Esophagus mucosa (tissue), 1 donor: ENCODE measurements around the gene JPH2. TPM values are rescaled to one million over a fixed set of nuclear protein-coding genes. Genes with fewer than 3 reads are reported as not detected.
"Not testable (repeated sequence)": the region's sequence is repeated elsewhere in the genome, so short reads cannot be mapped to it uniquely, and the experiment has no call there.

Experiments
- ATAC-seq: fragments of 200-7000 bp; cut with Tn5 transposase; one replicate; pipeline ENCODE4 v1.9.1; 2020
- total RNA-seq: library from RNA; stranded (reverse); gene quantifications from one replicate; pipeline ENCODE4 v1.2.4, GENCODE V29; 2023
- donor health status: DM: yes; HTN: yes; CAD: no.

Gene JPH2
- total RNA-seq, 1 donor from 2014 or later: 1.0 TPM

- no peak for ATAC-seq
Measured at GRCh38 chr20:44157061-44157460, 29.9 kb downstream of the JPH2 start.

GRCh38 chr20:44154521-44155001 lies 32.4 kb downstream of the JPH2 start:
- ATAC-seq: no peak

GRCh38 chr20:44153636-44154043 lies 33.3 kb downstream of the JPH2 start:
- ATAC-seq: no peak

DNA sequence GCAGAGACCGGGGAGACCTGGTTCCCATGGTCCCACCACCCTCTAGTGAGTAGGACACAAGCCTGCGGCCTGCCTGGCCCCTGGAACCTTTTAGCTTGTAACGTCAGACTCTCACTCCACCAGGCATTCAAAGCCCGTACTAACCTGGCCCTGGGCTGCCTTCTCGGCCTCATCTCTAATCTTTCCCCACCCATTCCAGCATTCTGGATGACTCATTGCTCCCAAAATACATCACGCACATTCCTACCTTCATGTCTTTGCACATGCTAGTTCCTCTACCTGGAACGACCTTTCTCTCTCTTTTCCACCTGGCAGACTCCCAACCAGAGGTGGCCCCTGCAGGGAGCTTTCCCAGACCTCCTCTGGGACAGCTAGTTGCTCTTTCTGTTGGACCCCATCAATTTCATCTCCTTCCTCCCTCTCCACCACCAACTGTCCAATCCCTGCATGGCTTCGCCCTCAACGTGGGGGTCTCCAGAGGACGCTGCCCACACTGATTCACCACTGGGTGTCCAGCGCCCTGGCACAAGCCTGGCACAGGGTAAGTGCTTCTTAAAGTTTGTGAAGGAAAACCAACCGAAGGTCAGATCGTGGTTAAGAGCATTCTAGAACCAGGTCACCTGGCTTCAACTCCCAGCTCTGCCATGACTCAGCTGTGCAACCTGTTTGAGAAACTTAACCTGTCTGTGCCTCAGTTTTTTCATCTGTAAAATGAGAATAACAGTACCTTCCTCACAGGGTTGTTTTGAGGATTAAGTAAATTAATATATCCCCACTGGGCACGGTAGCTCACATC lies 35.2 kb downstream of the JPH2 start:
- peak; percentile 88 for ATAC-seq

GRCh38 chr20:44146272-44146671 lies 40.7 kb downstream of the JPH2 start:
- no peak for ATAC-seq

DNA sequence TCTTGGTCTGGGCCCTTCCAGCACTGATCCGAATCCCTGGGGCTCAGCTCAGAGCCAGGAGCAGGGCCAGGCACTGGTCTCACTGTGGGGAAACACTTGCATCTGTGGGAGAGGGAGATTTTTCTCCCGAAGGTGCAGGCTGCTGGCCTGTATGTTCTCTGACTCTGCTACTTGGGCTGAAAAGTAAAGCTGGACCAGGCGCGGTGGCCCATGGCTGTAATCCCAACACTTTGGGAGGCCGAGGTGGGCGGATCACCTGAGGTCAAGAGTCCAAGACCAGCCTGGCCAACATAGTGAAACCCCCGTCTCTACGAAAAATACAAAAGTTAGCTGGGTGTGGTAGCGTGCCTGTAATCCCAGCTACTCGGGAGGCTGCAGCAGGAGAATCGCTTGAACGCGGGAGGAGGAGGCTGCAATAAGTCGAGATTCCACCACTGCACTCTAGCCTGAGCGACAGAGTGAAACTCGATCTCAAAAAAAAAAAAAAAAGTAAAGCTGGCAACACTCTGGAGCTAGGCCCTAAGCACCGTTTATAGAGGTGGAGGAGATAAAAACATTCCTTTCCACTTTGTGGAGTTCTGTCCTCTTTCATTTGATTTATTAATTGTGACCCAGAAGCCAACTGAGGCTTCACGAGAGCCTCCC lies 41.7 kb downstream of the JPH2 start:
- ATAC-seq: no peak

DNA sequence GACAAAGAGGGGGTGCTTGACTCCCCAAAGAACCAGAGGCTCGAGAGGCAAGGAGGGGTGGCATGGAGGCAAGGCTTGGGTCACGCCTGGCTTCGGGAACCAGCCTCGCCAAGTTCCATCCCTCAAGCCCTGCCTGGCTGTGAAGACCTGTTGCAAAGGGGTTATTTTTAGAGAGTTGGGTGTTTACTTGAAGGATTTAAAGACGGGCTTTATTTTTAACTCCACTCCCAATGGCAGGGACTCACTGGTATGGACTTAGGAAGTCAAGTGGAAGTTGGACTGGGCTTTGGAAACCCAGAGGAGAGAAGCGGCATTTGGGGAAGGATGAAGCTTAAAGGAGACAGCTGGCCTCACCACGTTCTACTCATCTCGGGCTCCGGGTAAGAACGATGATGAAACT lies 43.1 kb downstream of the JPH2 start:
- ATAC-seq: no peak

GRCh38 chr20:44142413-44142812 lies 44.6 kb downstream of the JPH2 start:
- ATAC-seq: no peak

DNA sequence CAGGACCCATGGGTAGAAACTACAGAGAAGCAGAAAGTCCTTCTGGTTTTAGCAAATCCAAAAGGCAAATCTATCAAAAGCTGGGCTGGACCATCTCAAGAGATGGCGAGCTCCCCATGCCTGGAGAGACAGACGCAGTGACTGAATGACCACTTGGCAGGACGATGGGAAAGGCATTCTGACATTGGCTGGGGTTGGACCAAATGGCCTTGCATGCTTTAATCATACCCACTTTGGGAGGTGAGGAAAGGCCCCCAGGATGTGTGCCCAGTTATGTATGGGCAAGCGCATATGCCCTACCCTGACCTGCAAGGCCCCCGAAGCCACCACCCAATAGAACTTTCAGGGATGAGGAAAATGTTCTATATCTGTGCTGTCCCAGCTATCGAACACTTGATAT lies 45.1 kb downstream of the JPH2 start:
- ATAC-seq: no peak

GRCh38 chr20:44138867-44139266 lies 48.1 kb downstream of the JPH2 start:
- no peak for ATAC-seq

GRCh38 chr20:44137266-44137801 lies 49.7 kb downstream of the JPH2 start:
- peak; percentile 64 for ATAC-seq

- ATAC-seq: no peak
Measured at GRCh38 chr20:44136579-44137265, 50.3 kb downstream of the JPH2 start.

DNA sequence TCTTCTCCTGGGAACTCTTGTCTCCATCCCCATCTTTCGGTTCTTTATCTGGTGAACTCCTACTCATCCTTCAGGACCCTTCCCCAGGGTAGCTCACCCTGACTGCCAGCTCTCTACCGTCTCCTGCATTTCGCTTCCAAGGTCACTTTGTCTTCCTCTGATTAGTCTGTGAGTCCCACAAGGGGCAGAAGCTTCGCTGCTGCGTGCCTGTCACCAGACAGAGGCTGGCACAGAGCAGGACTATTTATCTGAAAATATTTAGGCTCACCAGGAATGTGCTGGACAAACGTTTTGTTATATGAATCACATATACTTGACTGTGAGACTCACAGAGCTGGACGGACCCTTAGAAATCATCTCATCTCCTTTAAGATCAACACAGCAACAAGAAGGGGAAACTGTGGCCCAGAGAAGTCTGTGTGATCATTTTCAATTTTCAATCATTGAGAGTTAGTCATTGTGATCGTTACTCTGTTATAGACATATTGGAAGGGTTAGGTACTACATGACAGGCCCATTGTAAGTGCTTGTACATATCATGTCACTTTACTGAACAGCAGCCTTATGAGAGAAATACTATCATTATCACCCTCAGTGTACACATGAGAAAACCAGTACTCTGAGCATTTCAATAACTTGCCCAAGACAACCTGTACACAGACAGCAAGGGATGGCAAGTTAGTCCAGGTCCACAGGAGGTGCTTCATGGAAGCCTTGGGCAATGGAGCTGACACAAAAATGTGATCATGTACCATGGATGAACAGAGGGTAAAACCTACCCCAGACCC lies 51.4 kb downstream of the JPH2 start:
- ATAC-seq: no peak

GRCh38 chr20:44135012-44135412 lies 52.0 kb downstream of the JPH2 start:
- peak; percentile 12 for ATAC-seq

GRCh38 chr20:44133424-44133823 lies 53.6 kb downstream of the JPH2 start:
- ATAC-seq: no peak

DNA sequence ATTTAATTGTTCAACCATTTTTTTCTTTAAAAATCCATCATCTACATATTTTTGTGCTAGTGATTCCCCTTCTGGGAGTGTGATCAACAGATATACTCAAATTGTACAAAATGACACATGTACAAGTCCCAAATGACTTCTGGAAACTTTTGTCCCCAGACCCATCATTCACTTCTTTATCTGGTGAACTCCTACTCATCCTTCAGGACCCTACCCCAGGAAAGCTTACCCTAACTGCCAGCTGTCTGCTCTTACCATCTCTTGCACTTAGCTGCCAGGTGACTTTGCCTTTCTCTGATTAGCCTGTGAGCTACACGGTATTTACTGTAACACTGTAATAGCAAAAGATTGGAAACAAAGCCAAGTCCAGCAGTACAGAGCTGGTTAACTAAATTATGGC lies 55.3 kb downstream of the JPH2 start:
- no peak for ATAC-seq

- ATAC-seq: no peak
Measured at GRCh38 chr20:44129911-44130718, 56.9 kb downstream of the JPH2 start.

GRCh38 chr20:44129300-44129699 lies 57.7 kb downstream of the JPH2 start:
- ATAC-seq: not testable (repeated sequence)

DNA sequence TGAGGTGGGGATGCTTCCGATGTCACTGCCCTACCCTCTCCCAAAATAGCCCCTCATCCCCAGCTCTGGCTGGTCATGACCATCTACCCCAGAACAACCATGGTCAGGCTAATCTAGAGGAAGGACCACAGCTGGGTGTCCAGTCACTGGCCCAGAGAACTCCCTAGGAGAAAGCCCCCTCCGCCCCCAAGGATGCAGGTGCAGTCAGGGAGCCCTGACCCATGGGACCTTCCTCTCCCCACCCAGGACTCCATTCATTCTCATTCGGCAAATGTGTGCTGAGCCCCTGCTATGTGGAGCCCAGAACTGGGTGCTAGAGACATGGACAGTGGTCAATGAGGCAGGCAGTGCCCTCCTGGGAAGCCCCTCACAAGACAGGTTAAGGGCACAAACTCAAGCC lies 60.5 kb downstream of the JPH2 start:
- no peak for ATAC-seq

DNA sequence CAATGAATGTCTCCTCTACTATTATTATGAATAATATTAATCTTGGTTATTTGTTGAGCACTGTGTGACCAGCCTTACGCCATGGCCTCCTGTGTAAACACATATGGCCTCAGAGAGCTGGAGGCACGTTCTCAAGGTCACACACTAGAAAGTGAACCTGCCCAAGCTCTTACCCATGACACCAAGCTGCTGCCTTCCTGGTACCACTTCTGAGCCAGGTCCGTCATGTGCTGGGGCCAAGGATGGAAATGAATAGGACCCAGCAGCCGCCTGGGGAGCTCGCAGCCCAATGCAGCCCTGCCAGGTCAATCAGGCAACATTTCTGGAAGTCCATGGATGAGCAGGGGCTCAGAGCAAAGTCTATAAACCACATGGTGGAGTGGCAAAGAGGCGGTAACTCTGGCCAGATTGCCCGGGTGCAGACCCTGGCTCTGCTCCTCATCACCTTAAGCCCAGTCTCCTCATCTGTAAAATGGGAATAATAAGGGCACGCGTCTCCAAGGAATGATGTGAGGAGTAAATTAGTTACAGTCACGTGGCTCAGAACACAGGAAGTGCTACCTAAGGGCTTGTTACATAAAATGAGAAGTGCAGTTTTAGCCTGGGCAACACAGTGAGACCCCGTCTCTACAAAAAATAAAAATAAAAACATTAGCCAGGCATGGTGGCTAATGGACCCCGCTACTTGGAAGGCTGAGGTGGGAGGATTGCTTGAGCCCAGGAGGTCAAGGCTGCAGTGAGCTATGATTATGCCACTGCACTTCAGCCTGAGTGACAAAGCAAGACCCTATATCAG lies 61.5 kb downstream of the JPH2 start:
- ATAC-seq: no peak
